H1 (cell line): ENCODE data around the gene DENND2A. TPM values are rescaled to one million over a fixed set of nuclear protein-coding genes. Genes with fewer than 3 reads are reported as not detected.

Source experiments
- CTCF ChIA-PET: fragments of 300-600 bp; sonication (Branson Sonifier 250); formaldehyde crosslinking; loops from one replicate; lab custom pipeline; 2021; ENCODE audit not compliant: partially characterized antibody; lab: Charles Lee
- POLR2A ChIA-PET: fragments of 300-600 bp; sonication (Branson Sonifier 250); formaldehyde crosslinking; loops from one replicate; lab custom pipeline; 2021; ENCODE audit warnings: inconsistent platforms; ENCODE audit not compliant: partially characterized antibody; lab: Charles Lee
- DNase-seq, 2 experiments: peaks; one replicate each; pipeline versions ENCODE4 v3.0.0 to v3.0.0-alpha.2; 2010 to 2022; ENCODE audit warnings: low spot score in 2 of 2, low read depth in 1 of 2, mixed read lengths in 1 of 2
- FAIRE-seq: peaks from 2 replicates; lab custom pipeline; 2011; peaks lifted over from hg19 to GRCh38; lab: Jason Lieb, UNC
- H2AFZ ChIP-seq: 2 replicates; pipeline ENCODE4 v1.8.1; 2012; ENCODE audit warnings: low read length, inconsistent platforms
- H2AK5ac ChIP-seq: 2 replicates; pipeline ENCODE4 v1.6.1; 2013; ENCODE audit warnings: low read depth, low read length
- H2BK120ac ChIP-seq: replicated peaks from 2 replicates; pipeline ENCODE3; 2013; ENCODE audit warnings: low read depth, low read length, inconsistent platforms
- H2BK12ac ChIP-seq: 2 replicates; pipeline ENCODE4 v1.6.1; 2013; ENCODE audit warnings: low read depth, low read length
- H2BK15ac ChIP-seq: 2 replicates; pipeline ENCODE4 v1.6.1; 2013; ENCODE audit warnings: low read length
- H2BK20ac ChIP-seq: 2 replicates; pipeline ENCODE4 v1.6.1; 2013; ENCODE audit warnings: low read length
- H2BK5ac ChIP-seq: 2 replicates; pipeline ENCODE4 v1.6.1; 2013; ENCODE audit warnings: low read depth, low read length
- H3K14ac ChIP-seq: 2 replicates; pipeline ENCODE4 v1.6.1; 2013; ENCODE audit warnings: inconsistent platforms; ENCODE audit not compliant: insufficient read length
- H3K18ac ChIP-seq: 2 replicates; pipeline ENCODE4 v1.6.1; 2013; ENCODE audit warnings: low read length; ENCODE audit errors: extremely low read depth
- H3K23ac ChIP-seq: 2 replicates; pipeline ENCODE4 v1.6.1; 2013; ENCODE audit warnings: inconsistent platforms; ENCODE audit not compliant: insufficient read length
- H3K23me2 ChIP-seq: 2 replicates; pipeline ENCODE4 v1.6.1; 2013; ENCODE audit warnings: low read depth, low read length
- H3K27ac ChIP-seq: 2 replicates; pipeline ENCODE4 v1.6.1; 2011; ENCODE audit warnings: low read depth, low read length, inconsistent platforms
- H3K27me3 ChIP-seq, 4 experiments: replicated peaks in 1 of 4; 1 replicate in 1 of 4; 2 replicates in 3 of 4; pipeline versions ENCODE4 v1.6.1 to v1.8.1; 2011 to 2013; ENCODE audit warnings: low read length in 3 of 4, mild to moderate bottlenecking in 3 of 4, inconsistent platforms in 2 of 4, mixed read lengths in 2 of 4, moderate library complexity in 1 of 4; ENCODE audit not compliant: control insufficient read depth in 3 of 4, insufficient read depth in 3 of 4; ENCODE audit errors: extremely low read depth in 1 of 4
- H3K36me3 ChIP-seq, 4 experiments: 2 replicates each; pipeline versions ENCODE4 v1.6.1 to v1.8.1; 2011 to 2013; ENCODE audit warnings: mild to moderate bottlenecking in 4 of 4, low read length in 3 of 4, moderate library complexity in 2 of 4, control low read depth in 1 of 4, inconsistent platforms in 1 of 4; ENCODE audit not compliant: insufficient read depth in 4 of 4, control insufficient read depth in 2 of 4
- H3K4ac ChIP-seq: replicated peaks from 2 replicates; pipeline ENCODE3; 2013; ENCODE audit warnings: low read length, low read depth, mixed read lengths, inconsistent platforms; ENCODE audit not compliant: insufficient read length
- H3K4me1 ChIP-seq, 4 experiments: replicated peaks in 1 of 4; 1 replicate in 1 of 4; 2 replicates in 3 of 4; pipeline versions ENCODE4 v1.6.1 to v1.8.1; 2011 to 2013; ENCODE audit warnings: low read length in 3 of 4, inconsistent platforms in 2 of 4, mixed read lengths in 1 of 4; ENCODE audit not compliant: insufficient read depth in 4 of 4, control insufficient read depth in 3 of 4
- H3K4me2 ChIP-seq, 2 experiments: 2 replicates each; pipeline versions ENCODE4 v1.6.1 to v1.8.1; 2011 to 2013; ENCODE audit warnings: low read depth in 2 of 2, low read length in 2 of 2, control low read depth in 1 of 2, inconsistent platforms in 1 of 2, mild to moderate bottlenecking in 1 of 2; ENCODE audit not compliant: insufficient read depth in 1 of 2
- H3K4me3 ChIP-seq, 4 experiments: fragments of 200-600, 300-600 bp in 1 of 4; sonication (generic), shearing (Covaris generic), sonication (Bioruptor Twin) in 1 of 4; 2 replicates each; pipeline versions ENCODE4 v1.5.1 to v1.8.1; 2011 to 2016; ENCODE audit warnings: low read length in 4 of 4, low read depth in 3 of 4, control low read depth in 2 of 4, inconsistent platforms in 2 of 4, mild to moderate bottlenecking in 2 of 4, mixed read lengths in 1 of 4, moderate library complexity in 1 of 4; ENCODE audit not compliant: insufficient read depth in 2 of 4; ENCODE audit errors: extremely low read depth in 1 of 4
- H3K56ac ChIP-seq: replicated peaks from 2 replicates; pipeline ENCODE3; 2013; ENCODE audit warnings: low read depth, mild to moderate bottlenecking, mixed read lengths, low read length, inconsistent platforms; ENCODE audit not compliant: insufficient read length
- H3K79me1 ChIP-seq: 2 replicates; pipeline ENCODE4 v1.6.1; 2013; ENCODE audit warnings: low read depth, low read length, control low read depth
- H3K79me2 ChIP-seq, 2 experiments: 2 replicates each; pipeline versions ENCODE4 v1.6.1 to v1.8.1; 2012 to 2013; ENCODE audit warnings: low read length in 2 of 2, mild to moderate bottlenecking in 2 of 2, inconsistent platforms in 1 of 2; ENCODE audit not compliant: insufficient read depth in 2 of 2, control insufficient read depth in 1 of 2
- H3K9ac ChIP-seq, 4 experiments: replicated peaks in 1 of 4; 1 replicate in 1 of 4; 2 replicates in 3 of 4; pipeline versions ENCODE4 v1.6.1 to v1.8.1; 2011 to 2013; ENCODE audit warnings: low read depth in 3 of 4, low read length in 3 of 4, control low read depth in 2 of 4, mild to moderate bottlenecking in 2 of 4, moderate library complexity in 2 of 4, inconsistent platforms in 1 of 4; ENCODE audit errors: extremely low read depth in 1 of 4
- H3K9me3 ChIP-seq, 2 experiments: 2 replicates each; pipeline versions ENCODE4 v1.6.1 to v1.8.1; 2012 to 2013; ENCODE audit warnings: mild to moderate bottlenecking in 2 of 2, moderate library complexity in 2 of 2, control low read depth in 1 of 2, inconsistent platforms in 1 of 2, low read depth in 1 of 2, low read length in 1 of 2, mixed read lengths in 1 of 2; ENCODE audit not compliant: insufficient read depth in 2 of 2
- H4K20me1 ChIP-seq, 2 experiments: replicated peaks in 1 of 2; 2 replicates each; pipeline versions ENCODE3 to v1.8.1; 2011 to 2013; ENCODE audit warnings: inconsistent platforms in 2 of 2, low read length in 2 of 2, mild to moderate bottlenecking in 1 of 2; ENCODE audit not compliant: insufficient read depth in 2 of 2, control insufficient read depth in 1 of 2
- H4K5ac ChIP-seq: 2 replicates; pipeline ENCODE4 v1.6.1; 2013; ENCODE audit warnings: low read length, low read depth, mixed read lengths, inconsistent platforms; ENCODE audit not compliant: insufficient read length
- H4K8ac ChIP-seq: 2 replicates; pipeline ENCODE4 v1.8.0; 2013; ENCODE audit warnings: mild to moderate bottlenecking, moderate library complexity, low read length, inconsistent platforms; ENCODE audit not compliant: insufficient read depth; ENCODE audit errors: extremely low read depth
- H4K91ac ChIP-seq: replicated peaks from 2 replicates; pipeline ENCODE3; 2013; ENCODE audit warnings: low read length, mixed read lengths, inconsistent platforms; ENCODE audit not compliant: insufficient read length
- ATF2 ChIP-seq: IDR thresholded peaks from 2 replicates; pipeline ENCODE4 v1.6.1; 2012; ENCODE audit warnings: low read length, inconsistent platforms
- CHD1 ChIP-seq: IDR thresholded peaks from 2 replicates; pipeline ENCODE4 v1.6.1; 2012; ENCODE audit warnings: low read depth, low read length, improper control_type of control experiment
- EZH2 ChIP-seq: fragments of 200-600 bp; sonication (generic); IDR thresholded peaks from 2 replicates; pipeline ENCODE4 v1.7.1; 2012; ENCODE audit warnings: low read depth, mild to moderate bottlenecking, moderate library complexity, low read length, inconsistent platforms; ENCODE audit not compliant: severe bottlenecking
- KDM4A ChIP-seq: IDR thresholded peaks from one replicate; pipeline ENCODE4 v1.7.1; 2012; ENCODE audit warnings: low read depth, mild to moderate bottlenecking, moderate library complexity, low read length, inconsistent platforms; ENCODE audit not compliant: severe bottlenecking
- KDM5A ChIP-seq: fragments of 200-600 bp; IDR thresholded peaks from 2 replicates; pipeline ENCODE4 v1.7.1; 2012; ENCODE audit warnings: mild to moderate bottlenecking, low read length, inconsistent platforms, mixed read lengths
- NANOG ChIP-seq: IDR thresholded peaks from 2 replicates; pipeline ENCODE4 v1.6.1; 2011; ENCODE audit warnings: low read length, low read depth, mild to moderate bottlenecking, inconsistent platforms; ENCODE audit not compliant: insufficient read depth, poor library complexity, severe bottlenecking
- RBBP5 ChIP-seq: IDR thresholded peaks from 2 replicates; pipeline ENCODE4 v1.7.1; 2012; ENCODE audit warnings: low read depth, mild to moderate bottlenecking, inconsistent platforms, low read length, moderate library complexity, borderline replicate concordance
- SAP30 ChIP-seq: fragments of 300-600 bp; sonication (generic); IDR thresholded peaks from 2 replicates; pipeline ENCODE4 v1.7.1; 2012; ENCODE audit warnings: low read length, moderate library complexity, mild to moderate bottlenecking, inconsistent platforms; ENCODE audit not compliant: insufficient read depth, insufficient replicate concordance
- WGBS, 2 experiments: shearing (Covaris generic) in 1 of 2; methylation state at CpG; one replicate each; pipeline versions ENCODE4 v1.1.6 to v1.1.7; 2013 to 2015; ENCODE audit warnings: low lambda C conversion rate in 2 of 2, mixed read lengths in 2 of 2, inconsistent platforms in 1 of 2, low coverage in 1 of 2, missing lambda C conversion rate in 1 of 2; ENCODE audit not compliant: insufficient replicate concordance in 2 of 2, insufficient coverage in 1 of 2, insufficient read length in 1 of 2; ENCODE audit errors: extremely low coverage in 1 of 2, missing lambda C conversion rate in 1 of 2; 5-methylcytosine and 5-hydroxymethylcytosine counted together
- polyA plus RNA-seq, 7 experiments: library from polyadenylated mRNA; depleted of rRNA in 3 of 7; stranded (reverse) in 5 of 7; unstranded in 2 of 7; fragments of >200 nt in 5 of 7; fragments of 200-250 nt in 2 of 7; gene quantifications; 1 replicate in 5 of 7; 2 replicates in 1 of 7; 4 replicates in 1 of 7; pipeline versions ENCODE4 v1.2.1 to v1.2.3, GENCODE V29; 2011 to 2013; ENCODE audit warnings: missing spikeins in 2 of 7, mixed read lengths in 2 of 7
- total RNA-seq: library from RNA; stranded (reverse); fragmentation: NEBNext Ultra II Directional; extraction: Animal tissue kit (Norgen Biotek cat#: 25700); gene quantifications from 2 replicates; pipeline ENCODE4 v1.2.1, GENCODE V29; 2021

DENND2A gene
- total and polyA plus RNA-seq, 2 of the 8 experiments (the other 6 are each of a cell fraction or from before 2014, with no cell fraction given), result 5.0 to 13.0 TPM

DNA sequence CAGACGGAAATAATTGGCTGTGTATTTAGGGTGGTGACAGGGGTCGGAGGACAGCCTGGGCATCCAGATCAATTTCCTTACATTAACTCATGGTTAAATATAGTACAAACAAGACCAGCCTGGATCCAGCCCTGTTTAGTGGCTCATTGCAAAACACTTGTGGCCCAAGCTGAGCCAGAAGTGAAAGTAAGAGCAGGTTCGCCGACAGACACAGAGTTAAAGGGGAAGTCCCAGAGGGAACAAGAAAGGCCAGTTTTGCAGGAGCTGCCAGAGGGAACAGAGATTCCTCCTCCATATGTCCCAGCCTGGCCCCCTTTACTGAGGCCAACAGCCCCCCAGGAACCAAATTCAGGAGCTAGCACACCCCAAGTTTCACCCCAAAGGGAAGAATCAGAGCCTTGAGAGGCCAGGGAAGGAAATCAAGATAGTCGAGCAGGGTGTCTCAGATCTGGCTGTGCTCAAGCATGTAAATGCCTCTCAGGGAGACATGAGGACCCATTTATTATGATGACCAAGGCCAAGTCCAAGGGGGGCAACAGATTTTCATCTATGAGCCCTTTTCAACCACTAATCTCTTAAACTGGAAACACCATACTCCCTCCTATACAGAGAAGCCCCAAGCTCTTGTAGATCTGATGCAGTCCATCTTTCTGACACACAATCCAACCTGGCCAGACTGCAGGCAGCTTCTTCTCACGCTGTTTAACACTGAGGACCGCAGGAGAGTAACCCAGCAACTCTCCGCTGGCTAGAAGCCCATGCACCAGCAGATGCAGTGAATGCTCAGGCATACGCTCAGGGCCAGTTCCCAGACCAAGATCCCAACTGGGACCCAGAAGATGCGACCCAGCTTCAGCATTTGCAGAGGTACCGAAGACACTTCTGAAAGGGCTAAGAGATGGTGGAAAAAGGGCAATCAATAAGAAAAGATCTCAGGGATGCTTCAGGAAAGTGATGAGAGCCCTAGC is 16.2 kb upstream of the DENND2A start:
- H3K27me3 ChIP-seq, result no peaks in the 10 kb centered on the region; a peak in 1 of 7 replicates
- H3K9me3 ChIP-seq, result no peaks in the 10 kb centered on the region
- H3K36me3 ChIP-seq, result no peaks in the 10 kb centered on the region
- no peak overlapping the region for H3K14ac ChIP-seq
- H2BK20ac ChIP-seq, result no peak overlapping the region
- no peak overlapping the region for H3K18ac ChIP-seq
- no peaks in the 10 kb centered on the region for H3K79me2 ChIP-seq
- H3K9ac ChIP-seq, result no peak overlapping the region; a peak in 1 of 7 replicates
- no peak overlapping the region for H2BK15ac ChIP-seq
- FAIRE-seq, result no peak
- H4K8ac ChIP-seq, result no peak overlapping the region
- POLR2A ChIA-PET, result interaction anchor here (0.6 to 1.2 kb wide), 4 partner anchors 12 to 317 kb away, joined by 3 to 4 read pairs (median 3); no protein-coding TSS in a partner anchor
- H3K56ac ChIP-seq, result no peak overlapping the region
- H2BK120ac ChIP-seq, result no peak overlapping the region
- H3K79me1 ChIP-seq, result no peaks in the 10 kb centered on the region
- H3K23ac ChIP-seq, result no peak overlapping the region
- H3K4me2 ChIP-seq, result no peak overlapping the region
- no peak overlapping the region for H2BK12ac ChIP-seq
- H3K4me1 ChIP-seq, result peaks cover 0 to 3% (median 1%) of the 10 kb centered on the region in 4 experiments; a peak in 2 of 7 replicates
- H3K4ac ChIP-seq, result no peak overlapping the region
- no peak overlapping the region for H4K5ac ChIP-seq
- 92% methylated on average over 11 of the region's 11 CpGs; no CpG with 5 or more reads in 1 of the 2 experiments for WGBS, 2 experiments
- CTCF ChIA-PET, result interaction anchor here (0.6 to 5.1 kb wide), 11 partner anchors 9 to 1159 kb away, joined by 3 to 35 read pairs (median 4); no protein-coding TSS in a partner anchor
- H3K23me2 ChIP-seq, result peaks cover 6% of the 10 kb centered on the region; the same call in 1 of the 2 replicates
- no peak for DNase-seq
- 0 out of 2 replicates have a peak overlapping the region, but pooled peaks have one; percentile 52 for H2AFZ ChIP-seq
- H3K4me3 ChIP-seq, result no peak overlapping the region
- no peak overlapping the region for H3K27ac ChIP-seq
- no peak overlapping the region for H4K91ac ChIP-seq
- no peak overlapping the region for H2BK5ac ChIP-seq
- no peak overlapping the region for H2AK5ac ChIP-seq
- peaks cover 0 to 6% of the 10 kb centered on the region in 2 experiments for H4K20me1 ChIP-seq
- TF ChIP-seq ATF2 (no peak), KDM4A (no peak), RBBP5 (no peak), KDM5A (no peak), CHD1 (no peak), EZH2 (no peak), NANOG (no peak), SAP30 (no peak)
